IPS-15b (cell line): ENCODE measurements around the gene SSBP3.

ENCODE experiments used
- H3K27me3 ChIP-seq: one replicate; pipeline ENCODE4 v1.6.1; 2013; ENCODE audit warnings: low read length; ENCODE audit not compliant: control insufficient read depth, insufficient read depth
- H3K36me3 ChIP-seq: one replicate; pipeline ENCODE4 v1.6.1; 2013; ENCODE audit warnings: low read length; ENCODE audit not compliant: control insufficient read depth, insufficient read depth
- H3K4me1 ChIP-seq: one replicate; pipeline ENCODE4 v1.6.1; 2013; ENCODE audit warnings: mild to moderate bottlenecking, low read length; ENCODE audit not compliant: control insufficient read depth, insufficient read depth
- H3K4me3 ChIP-seq: one replicate; pipeline ENCODE4 v1.5.1; 2013; ENCODE audit warnings: low read depth, low read length
- H3K9ac ChIP-seq: one replicate; pipeline ENCODE4 v1.6.1; 2013; ENCODE audit warnings: low read depth, mild to moderate bottlenecking, low read length
- H3K9me3 ChIP-seq: one replicate; pipeline ENCODE4 v1.6.1; 2013; ENCODE audit warnings: mild to moderate bottlenecking, low read length; ENCODE audit not compliant: control insufficient read depth, insufficient read depth

Gene SSBP3

GRCh38 chr1:54302951-54303843 lies 103.0 kb downstream of the SSBP3 start:
- Histone ChIP-seq H3K36me3 (no peaks in the 10 kb centered on the region), H3K9me3 (no peaks in the 10 kb centered on the region), H3K4me1 (peaks cover 10% of the 10 kb centered on the region), H3K9ac (peak overlapping the region; percentile 16), H3K4me3 (no peak overlapping the region), H3K27me3 (no peaks in the 10 kb centered on the region)

- H3K4me1 ChIP-seq, result peaks cover 15% of the 10 kb centered on the region
These were observed 103.6 kb downstream of the SSBP3 start for GRCh38 chr1:54302549-54302948.

DNA sequence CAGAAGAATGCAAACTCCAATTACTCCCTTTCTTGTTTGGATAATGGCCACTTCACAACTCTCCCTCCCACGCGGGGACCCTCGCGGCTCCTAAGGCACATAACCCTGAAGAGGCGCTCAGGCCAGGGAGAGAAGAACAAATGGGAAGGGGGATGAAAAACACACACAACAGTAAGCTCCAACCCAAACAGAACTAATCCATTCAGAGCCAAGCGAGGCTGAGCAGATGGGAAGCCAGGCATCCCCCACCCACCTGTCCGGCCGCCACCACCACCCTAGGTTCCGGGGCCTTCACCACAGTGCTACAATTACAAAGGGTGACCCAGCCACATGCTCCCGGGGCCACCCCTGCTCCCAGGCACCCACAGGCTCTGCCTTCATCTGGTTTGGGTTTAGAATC lies 104.7 kb downstream of the SSBP3 start:
- no peaks in the 10 kb centered on the region for H3K27me3 ChIP-seq
- peaks cover 15% of the 10 kb centered on the region for H3K4me1 ChIP-seq
- H3K36me3 ChIP-seq, result no peaks in the 10 kb centered on the region
- no peak overlapping the region for H3K4me3 ChIP-seq
- H3K9ac ChIP-seq, result no peak overlapping the region
- H3K9me3 ChIP-seq, result no peaks in the 10 kb centered on the region

More at GRCh38 chr1:54302549-54302948, 103.6 kb downstream of the SSBP3 start:
- Histone ChIP-seq H3K27me3 (no peaks in the 10 kb centered on the region), H3K9me3 (no peaks in the 10 kb centered on the region), H3K9ac (no peak overlapping the region), H3K4me3 (no peak overlapping the region), H3K36me3 (no peaks in the 10 kb centered on the region)

DNA sequence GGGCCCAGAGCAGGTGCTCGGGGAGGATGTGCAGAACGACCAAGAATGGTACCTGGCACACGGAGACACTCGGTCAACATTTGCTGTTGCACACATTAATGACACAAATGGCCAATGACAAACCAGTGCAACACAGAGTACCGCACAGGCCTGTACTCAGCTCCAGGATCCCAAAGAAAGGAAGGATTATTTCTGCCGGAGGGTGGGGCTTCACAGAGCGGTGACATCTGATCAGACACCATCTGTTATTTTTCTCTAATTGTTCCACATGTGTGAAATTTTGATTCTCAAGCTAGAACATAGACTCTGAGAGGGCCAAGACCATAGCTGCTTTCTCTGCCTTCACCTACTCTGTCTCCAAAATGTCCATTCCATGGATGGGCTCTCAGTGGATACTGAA lies 105.8 kb downstream of the SSBP3 start:
- H3K4me1 ChIP-seq, result peaks cover 13% of the 10 kb centered on the region
- no peak overlapping the region for H3K9ac ChIP-seq
- H3K27me3 ChIP-seq, result no peaks in the 10 kb centered on the region
- H3K9me3 ChIP-seq, result no peaks in the 10 kb centered on the region
- no peak overlapping the region for H3K4me3 ChIP-seq
- H3K36me3 ChIP-seq, result no peaks in the 10 kb centered on the region

GRCh38 chr1:54299037-54299436 lies 107.2 kb downstream of the SSBP3 start:
- Histone ChIP-seq H3K9ac (no peak overlapping the region), H3K4me3 (no peak overlapping the region), H3K36me3 (no peaks in the 10 kb centered on the region), H3K9me3 (no peaks in the 10 kb centered on the region), H3K27me3 (no peaks in the 10 kb centered on the region), H3K4me1 (peaks cover 15% of the 10 kb centered on the region)

DNA sequence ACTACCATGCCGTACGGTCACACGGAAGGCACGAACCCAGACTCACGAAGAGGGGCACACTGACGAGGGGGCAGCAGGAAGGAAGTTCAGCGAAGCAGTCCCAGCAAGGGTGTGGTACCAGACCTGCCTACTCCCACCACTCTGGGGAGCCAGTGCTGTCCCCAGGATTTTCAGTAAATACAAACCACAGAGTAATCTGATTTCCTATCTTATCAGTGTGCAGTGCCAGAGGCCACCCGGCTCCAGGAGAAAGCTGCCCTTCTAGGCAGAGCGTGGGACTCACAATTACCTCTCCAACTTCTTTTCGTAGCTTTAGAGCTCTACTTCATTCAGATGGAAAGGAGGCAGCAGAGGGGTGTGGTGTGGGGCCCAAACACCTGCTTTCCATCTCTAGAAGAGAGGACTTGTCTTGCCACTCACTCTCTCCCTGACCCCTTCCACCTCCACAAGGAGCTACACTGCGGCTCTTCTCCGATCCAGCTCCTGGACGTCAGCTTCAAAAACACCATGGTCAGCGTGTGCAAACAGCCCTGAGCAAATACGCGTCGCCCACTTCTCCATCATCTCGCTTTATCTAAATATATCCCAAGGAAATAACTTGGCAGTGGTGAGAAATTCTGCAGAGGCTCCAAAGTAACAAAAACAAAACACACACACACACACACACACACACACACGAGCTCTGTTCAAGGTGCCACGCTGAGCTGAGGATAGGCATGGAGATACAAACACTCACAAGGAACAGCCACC lies 107.7 kb downstream of the SSBP3 start:
- Histone ChIP-seq H3K9ac (no peak overlapping the region), H3K27me3 (no peaks in the 10 kb centered on the region), H3K4me1 (peaks cover 16% of the 10 kb centered on the region), H3K36me3 (no peaks in the 10 kb centered on the region), H3K9me3 (no peaks in the 10 kb centered on the region), H3K4me3 (no peak overlapping the region)

- Histone ChIP-seq H3K9me3 (no peaks in the 10 kb centered on the region), H3K4me1 (peaks cover 14% of the 10 kb centered on the region), H3K9ac (no peak overlapping the region), H3K36me3 (no peaks in the 10 kb centered on the region), H3K27me3 (no peaks in the 10 kb centered on the region), H3K4me3 (no peak overlapping the region)
These were observed 108.5 kb downstream of the SSBP3 start for GRCh38 chr1:54297596-54298283.

DNA sequence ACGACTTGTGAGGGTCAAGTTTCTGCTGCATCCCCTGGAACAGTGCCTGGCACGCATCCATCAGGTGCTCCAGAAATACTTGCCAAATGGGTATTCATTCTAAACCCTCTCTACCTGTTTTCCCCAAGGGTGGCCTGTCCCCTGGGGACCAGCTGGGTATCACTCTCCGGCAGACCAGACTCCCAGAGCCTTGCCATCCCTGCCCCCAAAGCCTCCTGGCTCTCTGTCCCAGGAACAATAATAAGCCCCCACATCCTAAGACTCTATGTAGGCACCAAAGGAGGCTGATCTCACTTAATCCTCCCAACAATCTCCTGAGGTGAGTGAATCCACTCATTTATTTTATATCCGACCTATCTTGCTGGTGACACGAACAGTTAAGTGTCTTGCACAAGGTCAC lies 109.5 kb downstream of the SSBP3 start:
- H3K4me1 ChIP-seq, result peaks cover 14% of the 10 kb centered on the region
- H3K4me3 ChIP-seq, result no peak overlapping the region
- no peaks in the 10 kb centered on the region for H3K36me3 ChIP-seq
- H3K27me3 ChIP-seq, result no peaks in the 10 kb centered on the region
- H3K9ac ChIP-seq, result no peak overlapping the region
- H3K9me3 ChIP-seq, result no peaks in the 10 kb centered on the region

DNA sequence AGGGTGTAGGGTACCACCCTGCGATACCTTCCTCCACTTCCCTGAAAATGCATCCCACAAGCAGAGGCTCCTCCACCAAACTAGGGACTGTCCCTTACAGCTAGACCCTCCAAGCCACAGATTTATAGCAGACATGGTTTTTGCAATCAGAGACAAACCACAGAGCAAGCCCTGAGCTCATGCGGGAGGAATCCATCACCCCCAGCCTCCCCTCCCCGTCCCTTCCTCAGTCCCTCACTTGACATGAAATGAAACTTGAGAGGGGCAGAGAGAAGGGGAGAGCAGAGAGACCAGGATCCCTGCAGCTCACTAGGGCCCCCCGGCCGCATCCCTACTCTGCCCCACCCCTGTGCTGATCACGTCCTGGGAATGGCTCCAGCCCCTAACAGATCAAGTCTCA lies 111.3 kb downstream of the SSBP3 start:
- H3K36me3 ChIP-seq, result no peaks in the 10 kb centered on the region
- H3K9me3 ChIP-seq, result no peaks in the 10 kb centered on the region
- H3K4me1 ChIP-seq, result peaks cover 17% of the 10 kb centered on the region
- no peak overlapping the region for H3K9ac ChIP-seq
- H3K27me3 ChIP-seq, result no peaks in the 10 kb centered on the region
- H3K4me3 ChIP-seq, result no peak overlapping the region

DNA sequence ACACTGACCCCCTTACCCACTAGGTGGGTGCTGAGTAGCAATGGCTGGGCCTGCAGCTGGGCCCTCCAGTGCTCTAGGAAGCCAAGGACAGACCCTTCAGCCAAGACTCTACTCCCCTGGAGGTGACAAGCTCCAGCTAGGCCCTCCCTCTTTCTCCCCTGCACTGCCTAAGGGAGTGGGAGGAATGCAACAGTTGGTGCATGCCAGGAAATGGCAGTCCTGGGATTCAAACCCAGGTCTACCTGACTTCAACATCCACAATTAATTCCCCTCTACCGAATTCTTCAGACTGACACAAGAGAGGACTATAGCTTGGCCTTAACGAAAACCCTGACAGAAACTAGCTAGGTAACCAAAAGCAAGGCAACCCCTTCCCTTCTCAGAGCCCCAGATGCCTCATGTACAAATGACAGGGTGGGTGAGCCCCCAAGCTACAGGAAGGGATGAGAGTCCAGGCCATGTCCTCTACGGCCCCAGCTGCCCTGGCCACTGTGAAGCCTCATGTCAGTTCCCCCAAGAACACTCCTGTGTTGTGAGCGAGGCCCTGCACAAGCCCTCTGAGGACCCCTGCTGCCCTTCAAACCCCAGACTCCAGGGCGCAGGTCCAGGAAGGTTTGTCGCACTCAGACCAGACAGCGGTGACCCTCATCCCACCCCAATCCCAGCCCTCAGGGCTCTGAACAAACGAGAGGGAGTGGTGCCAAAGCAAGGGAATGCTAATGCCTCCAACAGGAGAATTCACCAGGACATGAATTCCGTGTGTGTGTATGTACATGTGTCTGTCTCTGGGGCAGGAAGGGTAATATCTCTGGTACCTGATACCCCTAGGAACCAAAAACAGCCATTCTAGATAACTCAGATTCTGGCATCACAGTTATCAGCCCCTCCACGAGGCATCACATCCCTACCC lies 113.9 kb downstream of the SSBP3 start:
- no peaks in the 10 kb centered on the region for H3K36me3 ChIP-seq

More for the DNA sequence above, 113.9 kb downstream of the SSBP3 start:
- no peak overlapping the region for H3K9ac ChIP-seq
- no peaks in the 10 kb centered on the region for H3K9me3 ChIP-seq
- H3K4me1 ChIP-seq, result peaks cover 13% of the 10 kb centered on the region
- no peaks in the 10 kb centered on the region for H3K27me3 ChIP-seq
- no peak overlapping the region for H3K4me3 ChIP-seq
